ENCODE results near the gene ATG4D.

DNA sequence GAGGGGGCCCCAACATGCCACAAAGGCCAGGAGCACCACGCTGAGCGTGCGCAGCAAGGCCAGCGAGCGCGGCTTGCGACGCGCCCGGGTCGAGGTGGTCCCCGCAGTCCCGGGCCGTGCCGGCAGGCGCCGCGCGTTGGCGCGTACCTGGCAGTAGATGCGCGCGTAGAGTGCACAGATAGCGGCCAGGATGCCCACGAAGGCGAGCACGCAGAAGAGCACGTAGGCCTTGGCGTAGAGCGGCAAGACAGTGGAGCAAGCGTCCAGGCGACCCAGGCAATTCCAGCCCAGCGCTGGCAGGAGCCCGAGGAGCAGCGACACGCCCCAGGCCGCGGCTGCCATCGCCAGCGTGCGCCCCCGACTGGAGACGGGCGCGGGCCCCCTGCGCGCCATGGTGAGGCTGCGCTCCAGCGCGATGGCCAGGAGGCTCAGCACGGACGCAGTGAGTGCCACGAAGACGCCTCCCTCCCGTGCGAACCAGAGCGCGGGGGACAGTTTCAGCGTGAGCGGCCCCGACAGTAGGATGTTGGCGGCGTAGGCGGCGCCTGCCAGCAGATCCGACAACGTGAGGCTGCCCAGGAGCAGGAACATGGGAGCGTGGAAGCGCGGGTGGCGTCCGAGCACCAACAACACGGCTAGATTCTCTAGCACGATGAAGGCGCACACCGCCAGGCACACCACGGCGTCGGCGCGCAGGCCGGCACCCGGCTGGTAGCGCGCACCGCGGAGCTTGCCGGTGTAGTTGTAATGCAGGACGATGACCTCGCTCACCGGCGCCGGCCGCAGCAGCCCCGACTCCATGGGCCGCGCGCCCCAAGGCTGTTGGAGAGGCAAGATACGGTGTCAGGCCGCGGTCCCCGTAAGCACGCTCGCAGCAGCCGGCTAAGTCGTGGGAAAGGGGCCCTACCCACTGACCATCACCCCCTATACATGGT lies 29.2 kb upstream of the ATG4D start:
- TF ChIP-seq, protein P1, sequence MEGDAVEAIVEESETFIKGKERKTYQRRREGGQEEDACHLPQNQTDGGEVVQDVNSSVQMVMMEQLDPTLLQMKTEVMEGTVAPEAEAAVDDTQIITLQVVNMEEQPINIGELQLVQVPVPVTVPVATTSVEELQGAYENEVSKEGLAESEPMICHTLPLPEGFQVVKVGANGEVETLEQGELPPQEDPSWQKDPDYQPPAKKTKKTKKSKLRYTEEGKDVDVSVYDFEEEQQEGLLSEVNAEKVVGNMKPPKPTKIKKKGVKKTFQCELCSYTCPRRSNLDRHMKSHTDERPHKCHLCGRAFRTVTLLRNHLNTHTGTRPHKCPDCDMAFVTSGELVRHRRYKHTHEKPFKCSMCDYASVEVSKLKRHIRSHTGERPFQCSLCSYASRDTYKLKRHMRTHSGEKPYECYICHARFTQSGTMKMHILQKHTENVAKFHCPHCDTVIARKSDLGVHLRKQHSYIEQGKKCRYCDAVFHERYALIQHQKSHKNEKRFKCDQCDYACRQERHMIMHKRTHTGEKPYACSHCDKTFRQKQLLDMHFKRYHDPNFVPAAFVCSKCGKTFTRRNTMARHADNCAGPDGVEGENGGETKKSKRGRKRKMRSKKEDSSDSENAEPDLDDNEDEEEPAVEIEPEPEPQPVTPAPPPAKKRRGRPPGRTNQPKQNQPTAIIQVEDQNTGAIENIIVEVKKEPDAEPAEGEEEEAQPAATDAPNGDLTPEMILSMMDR (IDR thresholded peaks at IDR 0.05): no peak
- TF ChIP-seq POLR2A (IDR thresholded peaks at IDR 0.05): no peak

All from testis (tissue), 2 donors.